Embryonic facial prominence (tissue), 1 donor: ENCODE results near the gene PDGFC.

Experiments
- DNase-seq: peaks from one replicate; pipeline ENCODE4 v3.0.0-alpha.2; 2016; ENCODE audit errors: extremely low spot score

The PDGFC gene

GRCh38 chr4:156749426-156750403 lies 221.9 kb downstream of the PDGFC start:
- DNase-seq, result no peak

- no peak for DNase-seq
Measured at GRCh38 chr4:156746111-156746510, 225.5 kb downstream of the PDGFC start.

- no peak for DNase-seq
Measured at GRCh38 chr4:156738766-156739165, 232.8 kb downstream of the PDGFC start.

GRCh38 chr4:156734965-156735895 lies 236.4 kb downstream of the PDGFC start:
- no peak for DNase-seq

GRCh38 chr4:156733582-156733981 lies 238.0 kb downstream of the PDGFC start:
- DNase-seq, result no peak

GRCh38 chr4:156732634-156733033 lies 239.0 kb downstream of the PDGFC start:
- DNase-seq, result no peak

GRCh38 chr4:156729416-156729815 lies 242.2 kb downstream of the PDGFC start:
- DNase-seq, result no peak

GRCh38 chr4:156725257-156725656 lies 246.3 kb downstream of the PDGFC start:
- DNase-seq, result no peak

GRCh38 chr4:156723951-156724668 lies 247.5 kb downstream of the PDGFC start:
- no peak for DNase-seq

- DNase-seq, result no peak
Measured at GRCh38 chr4:156718226-156718625, 253.4 kb downstream of the PDGFC start.

GRCh38 chr4:156711193-156711590 lies 260.4 kb downstream of the PDGFC start:
- DNase-seq, result no peak
